GM12872 (cell line): ENCODE results near the gene PCDHA2.

ENCODE experiments used
- CTCF ChIP-seq: IDR thresholded peaks from 3 replicates; pipeline ENCODE4 v1.5.1; 2011; ENCODE audit warnings: low read depth, mild to moderate bottlenecking, low read length, moderate library complexity; ENCODE audit not compliant: insufficient read depth

The PCDHA2 gene

GRCh38 chr5:140835622-140836510, 41.2 kb downstream of the PCDHA2 start:
- TF ChIP-seq CTCF: no peak

- TF ChIP-seq CTCF: peak; percentile 25; the same call in 1 of the 3 replicates
Measured at GRCh38 chr5:140840978-140841962, 46.6 kb downstream of the PCDHA2 start, which contains the start of gene PCDHA8. TSS of gene PCDHA8 (plus strand) at chr5:140841187. CDS start at chr5:140841322, 135 bp downstream.

GRCh38 chr5:140842798-140843733, 48.4 kb downstream of the PCDHA2 start:
- TF ChIP-seq CTCF: no peak
